ENCODE data around the gene YBX1.

- TF ChIP-seq POLR2A (IDR thresholded peaks at IDR 0.05) (no peak), CTCF (IDR thresholded peaks at IDR 0.05) (no peak), EP300 (IDR thresholded peaks at IDR 0.05) (no peak), POLR2AphosphoS5 (IDR thresholded peaks at IDR 0.05) (no peak)
Measured at GRCh38 chr1:42658877-42659337, 23.3 kb upstream of the YBX1 start.

Data from upper lobe of left lung (tissue), 4 donors.